Measurements from ENCODE around the gene CRIP1.

DNA sequence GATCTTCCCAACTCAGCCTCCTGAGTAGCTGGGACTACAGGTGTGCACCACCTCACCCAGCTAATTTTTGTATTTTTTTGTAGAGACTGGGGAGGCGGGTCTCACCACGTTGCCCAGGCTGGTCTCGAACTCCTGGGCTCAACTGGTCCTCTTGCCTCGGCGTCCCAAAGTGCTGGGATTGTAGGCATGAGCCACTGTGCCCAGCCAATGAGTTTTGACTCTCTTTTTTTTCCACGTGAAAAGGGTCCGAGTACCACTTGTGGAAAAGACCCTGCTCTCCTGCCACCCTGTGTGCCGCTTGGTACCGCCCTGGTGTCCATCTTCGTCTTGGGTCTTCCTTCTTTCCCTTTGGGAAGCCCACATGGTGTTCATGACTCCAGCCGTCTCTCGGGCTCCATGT is 21.9 kb downstream of the CRIP1 start:
- TF ChIP-seq SUZ12 (IDR thresholded peaks at IDR 0.05; ENCODE audit: extremely low read depth, insufficient read depth, insufficient read length), result no peak
- TF ChIP-seq ZNF274 (IDR thresholded peaks at IDR 0.05; ENCODE audit: low read depth, low read length), result no peak
- TF ChIP-seq YY1 (IDR thresholded peaks at IDR 0.05; ENCODE audit: insufficient read depth, insufficient read length), result no peak

Data from NT2/D1 (cell line).